HCT116 (cell line): ENCODE results near the gene AAMDC.
"Not testable (repeated sequence)": the region's sequence is repeated elsewhere in the genome, so short reads cannot be mapped to it uniquely, and the experiment has no call there.

ENCODE experiments used
- ATF3 ChIP-seq: IDR thresholded peaks from 2 replicates; pipeline ENCODE4 v1.6.1; 2012
- CEBPB ChIP-seq: IDR thresholded peaks from 2 replicates; pipeline ENCODE4 v1.6.1; 2012; ENCODE audit warnings: low read depth
- CTCF ChIP-seq, 3 experiments: fragments of 200-600 bp in 1 of 3; sonication (generic) in 1 of 3; IDR thresholded peaks in 2 of 3; conservative IDR thresholded peaks in 1 of 3; 2 replicates each; pipeline ENCODE4 v1.5.1; 2012 to 2017; ENCODE audit warnings: low read depth in 2 of 3, low read length in 2 of 3, antibody characterized with exemption in 1 of 3, borderline replicate concordance in 1 of 3, control low read depth in 1 of 3, mild to moderate bottlenecking in 1 of 3, mixed read lengths in 1 of 3, mixed run types in 1 of 3, moderate library complexity in 1 of 3; ENCODE audit not compliant: insufficient read depth in 1 of 3
- EZH2phosphoT487 ChIP-seq: fragments of 200-600 bp; IDR thresholded peaks from 2 replicates; pipeline ENCODE4 v1.6.1; 2018; ENCODE audit warnings: antibody characterized with exemption, borderline replicate concordance
- JUND ChIP-seq: IDR thresholded peaks from 2 replicates; pipeline ENCODE4 v1.6.1; 2012
- MAX ChIP-seq: IDR thresholded peaks from 2 replicates; pipeline ENCODE4 v1.6.1; 2012
- POLR2A ChIP-seq: IDR thresholded peaks from 2 replicates; pipeline ENCODE4 v1.7.0; 2011; ENCODE audit warnings: borderline replicate concordance; ENCODE audit not compliant: insufficient read depth, insufficient read length; ENCODE audit errors: extremely low read depth
- REST ChIP-seq: IDR thresholded peaks from 2 replicates; pipeline ENCODE4 v1.6.1; 2012; ENCODE audit warnings: low read depth
- SIN3A ChIP-seq: IDR thresholded peaks from 2 replicates; pipeline ENCODE4 v1.6.1; 2012; ENCODE audit warnings: low read depth
- YY1 ChIP-seq: IDR thresholded peaks from 2 replicates; pipeline ENCODE4 v1.6.1; 2011; ENCODE audit warnings: low read length, low read depth, moderate library complexity, mild to moderate bottlenecking; ENCODE audit not compliant: insufficient replicate concordance; ENCODE audit errors: extremely low read depth
- ZFX ChIP-seq: fragments of 450-650 bp; IDR thresholded peaks from 2 replicates; pipeline ENCODE4 v1.6.1; 2017
- ZNF274 ChIP-seq: fragments of 200-500 bp; sonication (Bioruptor generic); IDR thresholded peaks from 2 replicates; pipeline ENCODE4 v1.6.1; 2014; ENCODE audit warnings: mild to moderate bottlenecking, low read depth, low read length, inconsistent platforms
- TF ChIP-seq, protein P1 (sequence below): IDR thresholded peaks from 2 replicates; pipeline ENCODE4 v1.6.1; 2011; ENCODE audit warnings: mild to moderate bottlenecking, low read length, moderate library complexity; ENCODE audit not compliant: insufficient replicate concordance; ENCODE audit errors: extremely low read depth

DNA sequence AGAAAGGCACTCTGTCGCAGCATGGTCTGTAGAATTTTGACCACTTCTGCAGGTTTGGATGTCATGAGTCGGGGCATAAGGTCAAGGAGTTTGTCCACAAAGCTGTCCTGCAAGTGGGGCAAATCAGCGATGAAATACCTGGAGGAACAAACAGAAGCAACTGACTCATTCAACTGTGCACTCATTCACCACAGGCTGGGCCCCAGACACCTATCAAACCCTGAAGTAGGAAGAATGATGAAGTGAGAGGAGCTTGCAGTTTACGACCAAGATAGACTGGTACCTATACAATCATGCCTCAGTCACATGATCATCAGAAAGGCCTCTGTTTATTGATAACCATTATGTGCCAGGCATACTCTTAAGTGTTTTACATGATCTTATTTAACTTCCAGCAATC, 70.8 kb downstream of the AAMDC start:
- TF ChIP-seq YY1; ZNF274; JUND; SIN3A; EZH2phosphoT487; POLR2A; CTCF (IDR thresholded peaks at IDR 0.05 in 2 of 3, conservative IDR thresholded peaks at IDR 0.05 in 1 of 3; ENCODE audit: borderline replicate concordance in 1 of 3, insufficient read depth in 1 of 3, low read depth in 2 of 3, low read length in 2 of 3); REST; ATF3; ZFX; CEBPB; MAX: not testable (repeated sequence)
- TF ChIP-seq, protein P1, sequence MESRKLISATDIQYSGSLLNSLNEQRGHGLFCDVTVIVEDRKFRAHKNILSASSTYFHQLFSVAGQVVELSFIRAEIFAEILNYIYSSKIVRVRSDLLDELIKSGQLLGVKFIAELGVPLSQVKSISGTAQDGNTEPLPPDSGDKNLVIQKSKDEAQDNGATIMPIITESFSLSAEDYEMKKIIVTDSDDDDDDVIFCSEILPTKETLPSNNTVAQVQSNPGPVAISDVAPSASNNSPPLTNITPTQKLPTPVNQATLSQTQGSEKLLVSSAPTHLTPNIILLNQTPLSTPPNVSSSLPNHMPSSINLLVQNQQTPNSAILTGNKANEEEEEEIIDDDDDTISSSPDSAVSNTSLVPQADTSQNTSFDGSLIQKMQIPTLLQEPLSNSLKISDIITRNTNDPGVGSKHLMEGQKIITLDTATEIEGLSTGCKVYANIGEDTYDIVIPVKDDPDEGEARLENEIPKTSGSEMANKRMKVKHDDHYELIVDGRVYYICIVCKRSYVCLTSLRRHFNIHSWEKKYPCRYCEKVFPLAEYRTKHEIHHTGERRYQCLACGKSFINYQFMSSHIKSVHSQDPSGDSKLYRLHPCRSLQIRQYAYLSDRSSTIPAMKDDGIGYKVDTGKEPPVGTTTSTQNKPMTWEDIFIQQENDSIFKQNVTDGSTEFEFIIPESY = not testable (repeated sequence)
